OCI-M1 (cell line): ENCODE results near the gene HMGA1.
"Not testable (repeated sequence)": the region's sequence is repeated elsewhere in the genome, so short reads cannot be mapped to it uniquely, and the experiment has no call there.

Experiments
- DNase-seq: peaks from one replicate; lab custom pipeline; 2025; lab: John Stamatoyannopoulos, UW

Gene HMGA1

DNA sequence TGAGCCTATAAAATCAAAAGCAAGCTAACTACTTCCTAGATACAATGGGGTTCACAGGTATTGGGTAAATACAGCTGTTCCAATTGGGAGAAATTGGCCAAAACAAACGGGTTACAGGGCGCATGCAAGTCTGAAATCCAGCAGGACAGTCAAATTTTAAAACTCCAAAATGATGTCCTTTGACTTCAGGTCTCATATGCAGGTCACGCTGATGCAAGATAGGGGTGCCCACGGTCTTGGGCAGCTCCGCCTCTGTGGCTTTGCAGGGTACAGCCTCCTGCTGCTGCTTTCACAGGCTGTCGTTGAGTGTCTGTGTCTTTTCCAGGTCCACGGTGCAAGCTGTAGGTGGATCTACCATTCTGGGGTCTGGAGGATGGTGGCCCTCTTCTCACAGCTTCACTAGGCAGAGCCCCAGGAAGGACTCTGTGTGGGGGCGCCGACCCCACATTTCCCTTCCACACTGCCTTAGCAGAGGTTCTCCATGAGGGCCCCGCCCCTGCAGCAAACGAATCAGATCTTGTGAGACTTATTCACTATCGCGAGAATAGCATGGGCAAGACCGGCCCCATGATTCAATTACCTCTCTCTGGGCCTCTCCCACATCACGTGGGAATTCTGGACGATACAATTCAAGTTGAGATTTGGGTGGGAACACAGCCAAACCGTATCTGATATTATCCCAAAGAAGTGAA is 24.0 kb downstream of the HMGA1 start:
- DNase-seq = no peak

DNA sequence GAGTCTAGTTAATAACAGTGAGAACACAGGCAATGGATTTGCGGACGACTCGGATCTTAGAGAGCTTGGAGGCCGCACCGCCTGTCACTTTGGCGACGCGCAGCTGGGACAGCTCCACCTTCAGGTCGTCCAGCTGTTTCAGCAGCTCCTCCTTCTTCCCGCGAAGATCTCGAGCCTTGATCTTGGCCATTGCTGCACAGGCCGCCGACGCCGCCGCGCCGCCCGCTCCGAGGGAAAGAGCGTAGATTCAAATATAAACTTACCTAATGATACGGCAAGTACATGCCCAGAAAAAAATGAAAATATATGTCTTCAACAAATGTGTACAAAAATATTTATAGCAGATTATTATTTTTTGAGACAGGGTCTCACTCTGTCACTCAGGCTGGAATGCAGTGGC is 26.8 kb downstream of the HMGA1 start:
- not testable (repeated sequence) for DNase-seq

DNA sequence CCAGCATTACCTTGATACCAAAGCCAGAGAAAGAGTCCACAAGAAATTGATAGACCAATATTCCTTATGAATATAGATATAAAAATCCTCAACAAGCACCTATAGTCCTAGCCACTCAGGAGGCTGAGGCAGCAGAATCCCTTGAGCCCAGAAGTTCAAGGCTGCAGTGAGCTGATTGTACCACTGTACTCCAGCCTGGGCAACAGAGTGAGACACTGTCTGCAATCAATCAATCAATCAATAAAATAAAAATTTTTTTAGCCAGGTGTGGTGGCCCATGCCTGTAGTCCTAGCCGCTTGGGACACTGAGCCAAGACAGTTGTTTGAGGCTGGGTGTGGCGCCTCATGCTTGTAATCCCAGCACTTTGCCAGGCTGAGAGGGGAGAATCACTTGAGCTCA is 31.1 kb downstream of the HMGA1 start:
- no peak for DNase-seq

DNA sequence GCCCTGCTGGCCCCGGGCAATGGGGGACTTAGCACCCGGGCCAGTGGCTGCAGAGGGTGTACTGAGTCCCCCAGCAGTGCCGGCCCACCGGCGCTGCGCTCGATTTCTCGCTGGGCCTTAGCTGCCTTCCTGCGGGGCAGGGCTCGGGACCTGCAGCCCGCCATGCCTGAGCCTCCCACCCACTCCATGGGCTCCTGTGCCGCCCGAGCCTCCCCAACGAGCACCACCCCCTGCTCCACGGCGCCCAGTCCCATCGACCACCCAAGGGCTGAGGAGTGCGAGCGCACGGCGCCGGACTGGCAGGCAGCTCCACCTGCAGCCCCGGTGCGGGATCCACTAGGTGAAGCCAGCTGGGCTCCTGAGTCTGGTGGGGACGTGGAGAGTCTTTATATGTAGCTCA is 32.5 kb downstream of the HMGA1 start:
- not testable (repeated sequence) for DNase-seq

DNA sequence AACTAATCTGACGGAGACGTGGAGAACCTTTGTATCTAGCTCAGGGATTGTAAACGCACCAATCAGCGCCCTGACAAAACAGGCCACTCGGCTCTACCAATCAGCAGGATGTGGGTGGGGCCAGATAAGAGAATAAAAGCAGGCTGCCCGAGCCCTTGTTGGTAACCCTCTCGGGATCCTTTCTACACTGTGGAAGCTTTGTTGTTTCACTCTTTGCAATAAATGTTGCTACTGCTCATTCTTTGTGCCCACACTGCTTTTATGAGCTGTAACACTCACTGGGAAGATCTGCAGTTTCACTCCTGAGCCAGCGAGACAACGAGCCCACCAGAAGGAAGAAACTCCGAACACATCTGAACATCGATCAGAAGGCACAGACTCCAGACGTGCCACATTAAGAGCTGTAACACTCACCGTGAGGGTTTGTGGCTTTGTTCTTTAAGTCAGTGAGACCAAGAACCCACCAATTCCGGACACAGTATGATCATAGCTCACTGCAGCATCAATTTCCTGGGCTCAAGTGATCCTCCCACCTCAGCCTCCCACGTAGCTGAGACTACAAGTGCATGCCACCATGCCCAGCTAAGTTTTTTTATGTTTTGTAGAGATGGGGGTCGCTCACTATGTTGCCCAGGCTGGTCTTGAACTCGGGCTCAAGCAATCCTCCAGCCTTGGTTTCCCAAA is 33.1 kb downstream of the HMGA1 start:
- not testable (repeated sequence) for DNase-seq

DNA sequence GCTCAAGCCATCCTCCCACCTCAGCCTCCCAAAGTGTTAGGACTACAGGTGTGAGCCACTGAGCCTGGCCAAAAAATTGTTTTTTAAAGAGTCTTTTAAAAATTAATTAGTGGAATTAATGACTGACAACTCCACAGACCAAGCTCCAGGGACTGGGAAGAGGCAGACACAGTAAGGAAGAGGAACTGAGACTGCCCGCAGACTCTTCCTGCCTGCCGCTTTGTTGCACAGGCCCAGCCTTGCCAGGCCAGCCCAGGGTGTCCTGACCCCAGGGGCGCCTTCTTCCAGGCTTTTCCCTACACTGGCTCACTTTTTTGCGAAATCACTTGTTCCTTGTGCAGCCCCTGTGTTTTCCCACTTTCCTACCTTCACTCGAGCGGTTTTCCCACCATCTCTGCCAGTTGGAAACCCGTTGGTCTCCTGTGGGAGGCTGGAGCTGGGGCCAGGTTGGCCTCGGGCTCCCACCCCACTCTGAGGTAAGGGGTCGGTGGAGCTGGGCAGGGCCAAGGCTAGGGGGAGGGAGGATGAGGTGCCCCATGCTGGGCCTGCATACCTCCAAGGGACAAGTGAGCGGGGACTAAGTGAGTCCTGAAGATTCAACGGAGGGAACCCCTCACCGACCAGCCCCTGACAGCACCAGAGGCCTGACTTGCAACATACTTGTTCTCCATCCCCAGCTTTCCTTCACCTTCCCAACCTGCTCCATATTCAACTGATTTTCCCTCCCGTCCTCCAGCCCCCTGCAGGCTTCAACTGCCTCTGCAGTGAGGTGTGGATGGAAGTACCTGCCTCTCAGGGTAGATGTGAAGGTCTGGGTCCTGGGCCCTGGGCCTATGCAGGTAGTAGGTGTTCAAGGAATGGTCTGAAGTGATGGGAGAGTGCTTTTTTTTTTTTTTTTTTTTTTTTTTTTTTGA is 35.6 kb downstream of the HMGA1 start:
- no peak for DNase-seq

DNA sequence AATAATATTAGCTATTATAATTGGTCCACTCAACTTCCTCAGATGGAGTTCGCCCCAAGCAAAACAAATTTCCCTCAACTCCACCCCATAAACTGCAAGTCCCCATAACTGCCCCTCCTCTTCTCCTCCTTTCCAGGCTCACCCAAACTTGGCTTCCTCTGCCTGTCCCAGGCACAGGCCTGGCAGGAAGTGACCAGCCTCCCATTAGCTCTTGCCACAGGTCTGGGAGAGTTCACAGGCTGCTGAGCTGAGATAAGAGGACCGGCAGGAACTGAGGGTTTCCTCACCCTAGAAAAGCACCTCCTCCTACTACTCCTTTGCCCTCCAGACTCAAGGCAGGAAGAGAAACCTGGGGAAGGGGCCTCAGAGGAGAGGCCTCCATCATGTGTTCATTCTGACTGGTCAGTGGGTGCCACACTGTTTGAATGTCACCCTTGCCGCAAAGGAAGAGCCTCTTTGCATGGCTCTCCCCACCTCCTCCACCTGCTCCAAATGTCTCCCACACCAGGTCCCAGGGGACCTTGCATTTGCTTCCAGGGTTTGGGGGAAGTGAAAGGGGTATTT is 36.7 kb downstream of the HMGA1 start:
- peak; percentile 97 for DNase-seq

DNA sequence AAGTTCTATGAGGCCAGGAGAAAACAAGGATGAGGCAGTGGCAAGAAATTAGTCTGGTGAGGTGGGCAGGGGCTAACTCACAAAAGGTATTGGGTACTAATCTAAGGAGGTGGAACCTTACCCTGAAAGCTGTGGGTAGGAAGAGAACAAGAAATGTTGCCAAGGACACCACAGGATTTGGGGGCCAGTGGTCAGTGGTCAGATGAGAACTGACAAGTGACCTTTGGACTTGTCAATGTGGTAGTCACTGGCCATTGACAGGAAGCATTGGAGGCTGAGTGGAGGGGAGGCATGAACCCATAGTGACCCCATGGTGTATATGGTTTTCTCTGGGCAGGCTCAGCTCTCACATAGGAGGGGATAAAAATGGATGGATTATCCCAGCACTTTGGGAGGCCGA is 37.5 kb downstream of the HMGA1 start:
- peak; percentile 33 for DNase-seq

DNA sequence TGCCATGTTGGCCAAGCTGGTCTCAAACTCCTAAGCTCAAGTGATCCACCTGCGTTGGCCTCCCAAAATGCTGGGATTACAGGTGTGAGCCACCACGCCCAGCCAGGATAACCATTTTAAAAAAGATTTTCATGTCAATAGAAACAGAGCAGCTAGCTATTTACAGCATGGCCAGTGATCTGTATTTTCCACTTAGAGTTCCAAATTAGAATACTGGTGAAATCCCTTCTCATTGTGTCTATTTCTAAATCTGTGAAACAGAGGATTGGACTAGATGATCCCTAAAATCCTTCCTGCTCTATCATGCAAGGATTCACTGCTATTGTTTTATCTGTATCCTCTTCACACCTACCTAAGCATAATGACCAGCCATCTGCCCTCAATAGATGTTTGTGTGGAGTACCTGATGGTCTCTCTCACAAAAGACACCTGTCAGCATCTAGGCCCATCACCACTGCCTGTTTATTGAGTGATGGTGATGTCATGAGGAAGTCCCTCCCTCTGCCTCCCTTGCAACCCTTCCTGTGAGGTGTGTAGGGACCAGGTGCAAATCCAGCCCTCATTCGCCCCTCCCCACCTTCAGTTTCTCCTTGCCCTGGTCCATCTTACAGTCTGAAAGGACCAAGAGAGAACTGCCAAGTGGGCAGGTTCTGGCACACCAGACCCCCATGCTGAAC is 38.6 kb downstream of the HMGA1 start:
- no peak for DNase-seq

DNA sequence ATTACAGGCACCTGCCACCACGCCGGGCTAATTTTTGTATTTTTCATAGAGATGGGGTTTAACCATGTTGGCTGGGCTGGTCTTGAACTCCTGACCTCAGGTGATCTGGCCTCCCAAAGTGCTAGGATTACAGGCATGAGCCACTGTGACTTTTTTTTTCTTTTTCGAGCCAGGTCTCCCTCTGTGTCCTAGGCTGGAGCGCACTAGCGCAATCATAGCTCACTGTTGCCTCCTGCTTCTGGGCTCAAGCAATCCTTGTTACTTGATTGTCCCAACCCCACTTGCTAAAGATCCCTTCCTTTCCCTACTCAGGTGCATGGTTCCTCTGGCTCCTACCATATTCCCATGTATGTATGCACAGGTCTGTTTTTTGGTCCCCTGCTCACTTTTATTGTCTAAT is 39.5 kb downstream of the HMGA1 start:
- DNase-seq = no peak

DNA sequence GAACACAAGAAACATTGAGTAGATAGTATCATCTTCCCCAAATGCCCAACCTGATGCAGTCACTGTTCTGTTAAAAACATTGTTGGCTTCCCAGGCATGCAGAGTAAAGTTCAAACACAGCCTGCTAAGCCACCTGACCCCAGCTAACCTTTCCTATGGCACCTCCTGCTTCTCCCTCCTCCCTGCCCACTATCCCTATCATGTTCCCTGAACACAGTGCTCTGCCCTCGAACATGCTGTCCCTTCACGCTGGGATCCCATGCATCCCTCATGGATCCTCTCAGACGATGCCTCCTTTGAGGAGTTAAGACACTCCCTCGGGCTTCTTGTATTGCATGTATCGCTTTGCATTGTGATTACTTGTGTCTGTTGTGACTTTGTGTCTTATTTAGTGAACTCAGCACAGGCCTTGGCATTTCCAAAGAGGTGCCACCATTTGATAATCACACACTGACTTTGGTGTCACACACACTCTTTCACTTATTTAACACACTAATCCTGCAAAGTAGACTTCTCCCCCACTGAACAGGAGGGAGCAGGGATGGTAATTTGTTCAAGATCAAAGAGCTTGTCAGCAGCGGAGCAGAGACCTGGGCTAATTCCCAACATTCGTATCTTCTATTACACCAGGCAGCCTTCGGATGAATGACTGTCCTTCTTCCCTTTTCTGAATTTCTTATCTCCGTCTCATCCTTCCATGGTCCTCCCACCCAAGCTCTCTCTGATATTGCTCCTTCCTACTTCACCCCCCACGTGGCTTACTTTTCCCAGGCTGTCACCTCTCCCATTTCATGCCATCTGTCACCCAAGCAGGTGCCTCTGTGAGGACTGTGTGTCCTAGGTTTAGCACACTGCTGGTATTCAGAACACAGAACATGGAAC is 40.4 kb downstream of the HMGA1 start:
- peak; percentile 74 for DNase-seq

DNA sequence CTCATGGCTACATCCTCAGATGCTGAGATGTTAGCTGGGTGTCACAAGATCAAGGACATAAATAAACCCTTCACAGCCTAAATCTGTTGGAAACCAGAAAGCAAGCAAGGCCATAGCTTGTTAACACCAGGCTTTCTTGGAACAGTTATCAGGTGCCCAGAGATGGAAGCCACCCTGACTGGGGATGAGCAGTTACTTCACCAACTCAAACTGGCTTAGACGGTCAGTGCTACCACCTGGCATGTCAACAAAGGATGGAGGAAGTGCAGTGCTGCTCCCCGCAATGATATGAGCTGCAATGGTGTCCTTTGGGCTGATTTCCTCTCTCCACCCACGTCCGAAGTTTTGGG is 41.1 kb downstream of the HMGA1 start:
- no peak for DNase-seq

DNA sequence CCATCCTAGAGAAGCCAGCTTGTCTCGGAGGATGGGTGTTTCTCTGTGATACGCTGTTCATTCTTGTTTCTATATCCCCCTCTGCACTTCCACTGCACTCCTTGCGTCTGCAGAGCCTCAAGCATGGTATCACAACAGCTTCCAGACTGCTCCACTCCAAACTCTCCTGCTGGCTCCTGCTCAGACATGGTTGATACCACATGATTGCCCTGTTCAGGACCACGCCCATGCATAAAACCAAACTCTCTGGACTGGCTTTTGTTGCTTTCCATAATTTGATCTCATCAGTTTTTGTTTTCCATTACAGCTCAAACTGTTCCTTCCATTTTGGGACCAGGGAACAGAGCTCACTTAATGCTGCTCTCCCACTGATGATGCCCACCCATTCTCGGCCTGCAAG is 42.2 kb downstream of the HMGA1 start:
- no peak for DNase-seq

DNA sequence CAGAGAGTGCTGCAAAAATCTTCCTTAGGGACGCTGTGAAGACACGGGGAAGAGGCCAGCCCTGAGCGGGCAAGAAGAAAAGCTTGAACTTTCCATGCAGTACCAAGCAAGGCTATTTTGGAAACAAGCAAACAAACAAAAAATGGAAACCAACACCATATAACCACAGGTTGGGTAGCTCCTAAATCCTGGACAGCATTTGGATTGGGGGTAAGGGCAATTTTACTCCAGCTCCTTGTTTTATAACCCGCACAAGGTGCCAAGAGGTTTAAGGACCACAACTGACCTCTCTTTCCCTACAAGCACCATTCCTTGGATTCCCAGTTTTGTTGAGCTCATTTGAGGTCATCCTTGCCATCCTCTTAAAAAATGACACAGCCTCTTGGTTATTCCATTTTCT is 43.5 kb downstream of the HMGA1 start:
- DNase-seq = no peak

DNA sequence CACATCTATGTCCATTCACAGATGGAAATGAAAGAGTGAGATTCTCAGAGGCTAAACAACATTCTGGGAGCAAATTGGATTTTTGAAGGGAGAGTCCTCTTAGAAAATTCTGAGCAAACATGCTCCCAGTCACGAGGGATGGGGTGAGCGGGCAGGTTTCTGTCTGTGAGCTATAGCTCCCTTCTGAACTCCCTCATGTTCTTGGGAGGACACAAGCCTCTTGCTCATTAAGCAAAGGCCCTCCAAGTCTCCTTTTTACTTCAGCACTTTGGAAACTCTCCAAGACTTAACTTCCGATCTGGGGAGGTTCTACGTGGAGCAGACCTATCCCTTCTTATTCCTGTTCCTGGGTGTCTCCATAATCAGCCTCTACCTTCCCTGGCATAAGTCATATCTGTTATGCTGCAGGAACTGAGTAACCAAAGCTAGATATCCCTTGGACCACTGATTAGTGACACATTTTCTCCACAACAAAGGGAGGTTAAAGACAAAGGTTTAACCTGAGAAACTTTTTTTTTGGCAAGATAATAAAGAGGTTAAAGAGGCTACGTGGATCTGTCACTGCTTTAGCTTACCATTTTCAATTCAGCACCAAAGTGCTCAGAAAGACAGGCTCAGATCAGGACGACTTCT is 45.1 kb downstream of the HMGA1 start:
- DNase-seq = no peak

DNA sequence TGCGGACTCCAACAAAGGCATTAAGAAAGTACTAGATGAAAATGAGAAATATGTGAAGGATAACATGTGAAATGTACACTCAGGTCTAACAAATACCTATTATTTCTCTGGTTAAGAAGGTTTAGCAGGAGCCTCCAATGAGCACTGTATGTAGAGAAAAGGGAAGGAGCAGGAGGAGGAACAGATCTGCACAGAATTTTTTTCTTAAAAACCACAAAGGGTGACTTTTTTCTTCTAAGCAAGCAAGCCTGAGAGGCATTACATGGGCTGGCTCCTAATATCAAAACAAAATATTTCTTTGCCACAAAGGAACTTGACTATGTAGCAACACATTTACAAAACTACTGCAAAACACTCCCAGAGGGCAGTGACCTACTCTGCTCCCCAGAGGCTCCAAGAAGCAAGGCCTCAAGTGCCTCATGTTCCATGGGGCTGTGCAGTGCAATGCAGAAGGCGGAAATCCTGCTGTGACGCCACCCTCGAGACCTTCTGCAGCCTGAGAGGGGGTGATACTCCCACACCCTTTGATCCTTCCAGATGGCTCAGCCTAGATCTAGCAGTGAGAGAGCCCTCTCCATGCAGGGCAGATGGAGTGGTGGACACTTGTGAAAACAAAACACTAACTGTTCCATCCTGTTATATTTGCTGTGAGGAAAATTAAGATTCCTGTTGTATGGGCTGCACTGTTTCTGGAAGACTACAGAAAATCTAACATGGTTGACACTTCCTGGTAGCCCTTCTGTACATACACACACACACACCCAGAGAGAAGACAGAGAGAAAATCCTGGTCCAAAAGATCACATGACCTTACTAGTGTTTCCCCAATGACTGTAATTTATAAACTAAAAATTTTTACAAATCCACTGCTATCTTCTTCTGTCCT is 48.1 kb downstream of the HMGA1 start:
- DNase-seq = peak; percentile 68

DNA sequence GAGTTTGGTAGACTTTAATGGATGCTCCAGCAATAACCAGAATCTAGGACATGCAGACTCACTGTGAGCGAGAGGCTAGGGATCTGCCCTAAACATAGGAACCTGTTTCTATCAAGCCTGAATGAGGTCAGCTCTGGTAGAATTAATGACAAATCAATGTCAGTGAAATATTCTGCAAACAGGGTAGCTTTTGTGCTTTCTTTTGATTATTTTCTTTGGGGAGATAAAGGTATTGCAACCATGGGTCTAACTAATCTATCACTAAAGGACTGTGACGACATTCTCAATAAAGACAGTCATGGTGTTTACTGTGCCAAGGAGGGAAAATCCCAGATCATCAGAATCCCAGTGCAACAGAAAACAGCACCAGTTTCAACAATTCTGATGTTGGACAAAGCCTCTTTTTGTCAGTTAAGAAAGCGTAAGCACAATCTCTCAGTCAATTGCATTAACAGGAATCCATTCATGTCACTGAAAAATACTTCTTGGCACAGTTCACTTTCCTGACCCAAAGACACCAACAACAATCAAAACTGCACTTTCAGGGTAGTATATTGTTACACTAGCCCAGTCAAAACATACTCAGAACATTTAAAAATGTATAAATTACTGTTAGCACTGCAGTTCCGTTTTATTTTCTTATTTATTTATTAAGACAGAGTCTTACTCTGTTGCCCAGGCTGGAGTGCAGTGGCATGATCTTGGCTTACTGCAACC is 48.9 kb downstream of the HMGA1 start:
- DNase-seq = no peak

DNA sequence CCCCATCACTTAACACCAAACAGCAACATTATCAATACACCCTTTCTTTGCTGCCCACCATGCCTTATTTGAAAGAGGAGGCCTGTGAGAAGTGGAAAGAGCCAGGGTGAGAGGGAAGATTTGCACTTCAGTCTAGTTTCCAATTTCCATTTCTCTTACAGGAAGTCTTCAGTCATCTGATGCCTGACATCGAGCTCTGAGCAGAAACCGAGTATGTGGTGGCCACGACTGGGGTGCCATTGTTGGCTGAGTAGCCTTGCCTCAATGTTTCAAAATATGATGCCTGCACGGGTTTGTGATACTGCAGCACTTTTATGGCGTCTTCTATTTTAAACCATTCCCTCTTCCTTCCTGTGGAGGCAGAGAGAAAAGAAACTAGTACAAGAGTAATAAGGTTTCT is 51.9 kb downstream of the HMGA1 start:
- no peak for DNase-seq

DNA sequence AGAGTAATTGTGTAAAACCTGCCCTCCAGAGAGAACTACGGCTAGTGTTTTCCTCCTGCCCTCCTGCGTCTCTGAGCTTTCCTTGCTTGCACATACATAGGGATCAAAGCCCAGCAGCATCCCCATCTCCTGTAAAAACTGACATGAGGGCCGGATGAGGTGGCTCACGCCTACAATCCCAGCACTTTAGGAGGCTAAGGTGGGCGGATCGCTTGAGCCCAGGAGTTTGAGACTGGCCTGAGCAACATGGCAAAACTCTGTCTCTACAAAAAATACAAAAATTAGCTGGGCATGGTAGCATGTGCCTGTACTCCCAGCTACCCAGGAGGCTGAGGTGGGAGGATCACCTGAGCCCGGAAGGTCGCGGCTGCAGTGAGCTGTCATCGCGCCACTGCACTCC is 52.5 kb downstream of the HMGA1 start:
- DNase-seq = no peak
